A549 (cell line): ENCODE measurements around the gene CMTM7.
A peak's percentile ranks its signal among the peaks of the same experiment; 100 is the strongest.

Experiments
- HMGXB4 ChIP-seq: fragments of 250-450 bp; sonication (Bioruptor Pico); IDR thresholded peaks from 2 replicates; pipeline ENCODE4 v1.5.0; 2021; ENCODE audit warnings: mild to moderate bottlenecking, moderate library complexity, borderline replicate concordance
- MAFK ChIP-seq: fragments of 450-650 bp; IDR thresholded peaks from 2 replicates; pipeline ENCODE4 v1.6.1; 2014; ENCODE audit not compliant: partially characterized antibody
- MAX ChIP-seq: IDR thresholded peaks from 2 replicates; pipeline ENCODE4 v1.6.1; 2012
- MYC ChIP-seq: IDR thresholded peaks from 2 replicates; pipeline ENCODE4 v1.6.1; 2012; ENCODE audit warnings: mild to moderate bottlenecking, inconsistent platforms, low read length, improper control_type of control experiment, borderline replicate concordance
- PHF8 ChIP-seq: fragments of 200-600 bp; sonication (generic); IDR thresholded peaks from 2 replicates; pipeline ENCODE4 v1.6.1; 2016; ENCODE audit warnings: low read depth, mild to moderate bottlenecking, antibody characterized with exemption, moderate library complexity, borderline replicate concordance
- REST ChIP-seq: fragments of 200-600 bp; sonication (generic); IDR thresholded peaks from 2 replicates; pipeline ENCODE4 v1.6.1; 2016; ENCODE audit warnings: antibody characterized with exemption, mild to moderate bottlenecking, moderate library complexity
- TF ChIP-seq, protein P1 (sequence below): fragments of >200 bp; sonication (Bioruptor Twin); formaldehyde crosslinking; IDR thresholded peaks from 3 replicates; pipeline ENCODE4 v1.5.1; 2016

- TF ChIP-seq, protein P1, sequence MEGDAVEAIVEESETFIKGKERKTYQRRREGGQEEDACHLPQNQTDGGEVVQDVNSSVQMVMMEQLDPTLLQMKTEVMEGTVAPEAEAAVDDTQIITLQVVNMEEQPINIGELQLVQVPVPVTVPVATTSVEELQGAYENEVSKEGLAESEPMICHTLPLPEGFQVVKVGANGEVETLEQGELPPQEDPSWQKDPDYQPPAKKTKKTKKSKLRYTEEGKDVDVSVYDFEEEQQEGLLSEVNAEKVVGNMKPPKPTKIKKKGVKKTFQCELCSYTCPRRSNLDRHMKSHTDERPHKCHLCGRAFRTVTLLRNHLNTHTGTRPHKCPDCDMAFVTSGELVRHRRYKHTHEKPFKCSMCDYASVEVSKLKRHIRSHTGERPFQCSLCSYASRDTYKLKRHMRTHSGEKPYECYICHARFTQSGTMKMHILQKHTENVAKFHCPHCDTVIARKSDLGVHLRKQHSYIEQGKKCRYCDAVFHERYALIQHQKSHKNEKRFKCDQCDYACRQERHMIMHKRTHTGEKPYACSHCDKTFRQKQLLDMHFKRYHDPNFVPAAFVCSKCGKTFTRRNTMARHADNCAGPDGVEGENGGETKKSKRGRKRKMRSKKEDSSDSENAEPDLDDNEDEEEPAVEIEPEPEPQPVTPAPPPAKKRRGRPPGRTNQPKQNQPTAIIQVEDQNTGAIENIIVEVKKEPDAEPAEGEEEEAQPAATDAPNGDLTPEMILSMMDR = no peak
- no peak for TF ChIP-seq REST
- TF ChIP-seq MAX = peak; percentile 81
- TF ChIP-seq MYC = 0 out of 2 replicates have a peak, but pooled peaks have one; percentile 9
- peak; percentile 74 for TF ChIP-seq PHF8
- TF ChIP-seq HMGXB4 (CRISPR knock-in tag) = no peak
- TF ChIP-seq MAFK = no peak
These were observed 10.0 kb downstream of the CMTM7 start for GRCh38 chr3:32401556-32402081.
